Measurements from ENCODE around the gene FAM170B. TPM values are rescaled to one million over a fixed set of nuclear protein-coding genes. Genes with fewer than 3 reads are reported as not detected.

FAM170B gene
- total RNA-seq, 2 donors from 2014 or later: not detected

DNA sequence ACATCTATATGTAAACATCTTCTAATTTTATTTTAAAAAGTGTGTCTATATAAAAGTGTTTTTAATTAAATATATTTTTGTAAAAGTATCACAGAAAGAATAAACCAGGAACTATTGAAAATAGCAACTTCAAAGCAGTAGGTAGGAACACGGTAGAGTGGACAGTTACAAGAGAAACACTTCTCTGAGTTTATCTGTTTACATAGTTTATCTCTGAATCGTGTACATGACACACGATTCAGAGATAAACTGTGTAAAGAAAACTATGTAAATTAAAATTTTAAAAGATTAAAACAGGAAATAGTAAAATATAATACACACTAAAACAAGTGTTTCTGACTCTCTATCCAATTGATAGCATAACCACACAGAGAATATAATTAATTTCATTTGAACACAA lies 25.1 kb upstream of the FAM170B start:
- Mint-ChIP-seq H3K4me3 (no peak overlapping the region), H3K27ac (no peak overlapping the region), H3K36me3 (ENCODE audit: low read depth) (no peaks in the 10 kb centered on the region), H3K4me1 (peaks cover 4% of the 10 kb centered on the region), H3K9me3 (no peaks in the 10 kb centered on the region), H3K27me3 (ENCODE audit: insufficient read depth) (no peaks in the 10 kb centered on the region)
- WGBS, 2 experiments (ENCODE audit: insufficient coverage in 1 of 2, insufficient read length in 1 of 2): 80 to 84% methylated on average over 1 to 2 of the region's 3 CpGs
- no peak overlapping the region for H3K4me3 ChIP-seq (ENCODE audit: low read length)
- no peaks in the 10 kb centered on the region for H3K9me3 ChIP-seq (ENCODE audit: control insufficient read depth, low read length)
- DNase-seq: no peak
- no peak overlapping the region for H3K9ac ChIP-seq (ENCODE audit: extremely low read depth, low read length, poor library complexity, severe bottlenecking)
- no peaks in the 10 kb centered on the region for H3K4me1 ChIP-seq (ENCODE audit: control insufficient read depth, insufficient read depth, low read length)
- no peak overlapping the region for H3K27ac ChIP-seq (ENCODE audit: low read depth, low read length)
- TF ChIP-seq, protein P1, sequence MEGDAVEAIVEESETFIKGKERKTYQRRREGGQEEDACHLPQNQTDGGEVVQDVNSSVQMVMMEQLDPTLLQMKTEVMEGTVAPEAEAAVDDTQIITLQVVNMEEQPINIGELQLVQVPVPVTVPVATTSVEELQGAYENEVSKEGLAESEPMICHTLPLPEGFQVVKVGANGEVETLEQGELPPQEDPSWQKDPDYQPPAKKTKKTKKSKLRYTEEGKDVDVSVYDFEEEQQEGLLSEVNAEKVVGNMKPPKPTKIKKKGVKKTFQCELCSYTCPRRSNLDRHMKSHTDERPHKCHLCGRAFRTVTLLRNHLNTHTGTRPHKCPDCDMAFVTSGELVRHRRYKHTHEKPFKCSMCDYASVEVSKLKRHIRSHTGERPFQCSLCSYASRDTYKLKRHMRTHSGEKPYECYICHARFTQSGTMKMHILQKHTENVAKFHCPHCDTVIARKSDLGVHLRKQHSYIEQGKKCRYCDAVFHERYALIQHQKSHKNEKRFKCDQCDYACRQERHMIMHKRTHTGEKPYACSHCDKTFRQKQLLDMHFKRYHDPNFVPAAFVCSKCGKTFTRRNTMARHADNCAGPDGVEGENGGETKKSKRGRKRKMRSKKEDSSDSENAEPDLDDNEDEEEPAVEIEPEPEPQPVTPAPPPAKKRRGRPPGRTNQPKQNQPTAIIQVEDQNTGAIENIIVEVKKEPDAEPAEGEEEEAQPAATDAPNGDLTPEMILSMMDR (conservative IDR thresholded peaks at IDR 0.05): no peak
- no peaks in the 10 kb centered on the region for H3K27me3 ChIP-seq (ENCODE audit: control insufficient read depth, insufficient read depth, low read length, poor library complexity, severe bottlenecking)
- no peaks in the 10 kb centered on the region for H3K36me3 ChIP-seq (ENCODE audit: control insufficient read depth, insufficient read depth, low read length)

DNA sequence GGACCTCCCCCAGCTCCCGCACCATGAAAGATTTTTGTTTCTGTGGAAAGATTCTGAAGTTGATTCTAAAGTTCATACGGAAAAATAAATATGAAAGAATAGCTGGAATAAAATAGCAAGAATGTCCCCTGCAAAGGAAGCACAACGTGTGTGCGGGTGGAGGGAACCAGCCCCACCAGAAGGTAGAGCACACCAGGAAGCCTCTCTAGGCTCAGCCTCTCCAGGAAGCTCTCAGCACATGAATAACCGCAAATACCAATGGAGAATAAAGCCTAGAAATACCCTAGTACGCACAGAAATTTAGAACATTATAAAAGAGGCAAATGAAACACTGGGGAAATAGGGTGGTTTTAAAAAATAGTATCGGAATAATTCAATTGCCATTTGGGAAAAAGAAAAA lies 24.6 kb upstream of the FAM170B start:
- peak; percentile 41 for DNase-seq
- Mint-ChIP-seq H3K4me1 (peaks cover 4% of the 10 kb centered on the region), H3K4me3 (no peak overlapping the region), H3K27ac (no peak overlapping the region), H3K9me3 (no peaks in the 10 kb centered on the region), H3K27me3 (ENCODE audit: insufficient read depth) (no peaks in the 10 kb centered on the region), H3K36me3 (ENCODE audit: low read depth) (no peaks in the 10 kb centered on the region)
- Histone ChIP-seq H3K27me3 (ENCODE audit: control insufficient read depth, insufficient read depth, low read length, poor library complexity, severe bottlenecking) (no peaks in the 10 kb centered on the region), H3K9me3 (ENCODE audit: control insufficient read depth, low read length) (no peaks in the 10 kb centered on the region), H3K27ac (ENCODE audit: low read depth, low read length) (no peak overlapping the region), H3K4me1 (ENCODE audit: control insufficient read depth, insufficient read depth, low read length) (no peaks in the 10 kb centered on the region), H3K9ac (ENCODE audit: extremely low read depth, low read length, poor library complexity, severe bottlenecking) (no peak overlapping the region), H3K36me3 (ENCODE audit: control insufficient read depth, insufficient read depth, low read length) (no peaks in the 10 kb centered on the region), H3K4me3 (ENCODE audit: low read length) (no peak overlapping the region)
- TF ChIP-seq, protein P1 (conservative IDR thresholded peaks at IDR 0.05): no peak
- WGBS, 2 experiments (ENCODE audit: insufficient coverage in 1 of 2, insufficient read length in 1 of 2): 11 to 50% methylated on average over 3 to 7 of the region's 7 CpGs

DNA sequence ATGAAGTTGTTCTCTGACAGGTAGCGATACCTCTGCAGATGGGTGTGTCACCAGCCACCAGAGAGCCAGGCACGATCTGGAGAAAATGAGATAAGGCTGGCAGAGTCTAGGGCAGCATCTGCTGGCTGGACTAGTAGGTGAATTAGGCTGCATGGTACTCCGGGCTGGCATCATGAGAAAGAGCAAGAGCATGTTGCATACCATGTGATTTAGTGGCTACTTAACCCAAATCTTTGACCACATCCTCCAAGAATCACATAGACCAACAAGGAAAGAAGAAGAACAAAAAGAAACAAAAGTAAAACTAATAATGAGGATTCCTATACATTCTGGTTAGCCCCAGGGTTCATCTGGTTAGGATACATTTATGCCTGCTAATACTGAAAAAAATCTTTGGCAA lies 23.4 kb upstream of the FAM170B start:
- no peak overlapping the region for H3K4me3 Mint-ChIP-seq
- WGBS, 2 experiments (ENCODE audit: insufficient coverage in 1 of 2, insufficient read length in 1 of 2): 93 to 100% methylated on average over 2 to 3 of the region's 3 CpGs
- no peak overlapping the region for H3K27ac ChIP-seq (ENCODE audit: low read depth, low read length)
- H3K9ac ChIP-seq (ENCODE audit: extremely low read depth, low read length, poor library complexity, severe bottlenecking): no peak overlapping the region
- peak; percentile 14 for DNase-seq
- peaks cover 4% of the 10 kb centered on the region for H3K4me1 Mint-ChIP-seq
- no peak overlapping the region for H3K4me3 ChIP-seq (ENCODE audit: low read length)
- no peaks in the 10 kb centered on the region for H3K4me1 ChIP-seq (ENCODE audit: control insufficient read depth, insufficient read depth, low read length)
- H3K27me3 Mint-ChIP-seq (ENCODE audit: insufficient read depth): no peaks in the 10 kb centered on the region
- H3K36me3 ChIP-seq (ENCODE audit: control insufficient read depth, insufficient read depth, low read length): no peaks in the 10 kb centered on the region
- TF ChIP-seq, protein P1 (conservative IDR thresholded peaks at IDR 0.05): no peak
- no peak overlapping the region for H3K27ac Mint-ChIP-seq
- no peaks in the 10 kb centered on the region for H3K36me3 Mint-ChIP-seq (ENCODE audit: low read depth)
- H3K27me3 ChIP-seq (ENCODE audit: control insufficient read depth, insufficient read depth, low read length, poor library complexity, severe bottlenecking): no peaks in the 10 kb centered on the region
- no peaks in the 10 kb centered on the region for H3K9me3 ChIP-seq (ENCODE audit: control insufficient read depth, low read length)
- H3K9me3 Mint-ChIP-seq: no peaks in the 10 kb centered on the region
